Measurements from ENCODE around the gene WNT8B. TPM values are rescaled to one million over a fixed set of nuclear protein-coding genes. Genes with fewer than 3 reads are reported as not detected.

Gene WNT8B
- total and polyA plus RNA-seq, 2 donors (not counting 1 experiment from before 2014, with no cell fraction given): not detected

Other genes with a start within 250 kb of the WNT8B start
- 16.6 and 18.1 TPM in 2 replicates for gene CHUK, start 233.4 kb upstream of the WNT8B start, total RNA-seq
- gene CHUK, start 233.4 kb upstream of the WNT8B start, polyA plus RNA-seq: 5.3 and 9.8 TPM in 2 replicates
- gene CWF19L1, start 195.4 kb upstream of the WNT8B start, total RNA-seq: 48.3 and 52.8 TPM in 2 replicates
- 24.1 and 30.0 TPM in 2 replicates for gene CWF19L1, start 195.4 kb upstream of the WNT8B start, polyA plus RNA-seq
- 47.2 and 47.5 TPM in 2 replicates for gene BLOC1S2, start 176.3 kb upstream of the WNT8B start, total RNA-seq
- gene BLOC1S2, start 176.3 kb upstream of the WNT8B start, polyA plus RNA-seq: 48.7 and 70.9 TPM in 2 replicates
- gene PKD2L1, start 132.8 kb upstream of the WNT8B start, total RNA-seq: not detected in 2 replicates
- 0.37 and 0.48 TPM in 2 replicates for gene PKD2L1, start 132.8 kb upstream of the WNT8B start, polyA plus RNA-seq
- 5.1 and 5.6 TPM in 2 replicates for gene SCD, start 115.8 kb upstream of the WNT8B start, total RNA-seq
- gene SCD, start 115.8 kb upstream of the WNT8B start, polyA plus RNA-seq: 0.89 and 2.6 TPM in 2 replicates
- gene SEC31B, start 56.9 kb downstream of the WNT8B start, total RNA-seq: 36.3 and 36.4 TPM in 2 replicates
- 45.7 and 62.7 TPM in 2 replicates for gene SEC31B, start 56.9 kb downstream of the WNT8B start, polyA plus RNA-seq
- 131 and 143 TPM in 2 replicates for gene NDUFB8, start 66.9 kb downstream of the WNT8B start, total RNA-seq
- 137 and 174 TPM in 2 replicates for gene NDUFB8, start 66.9 kb downstream of the WNT8B start, polyA plus RNA-seq
- gene HIF1AN, start 72.9 kb downstream of the WNT8B start, total RNA-seq: 65.6 and 73.8 TPM in 2 replicates
- gene HIF1AN, start 72.9 kb downstream of the WNT8B start, polyA plus RNA-seq: 7.3 and 8.0 TPM in 2 replicates

Measured in B cell (primary cell).